Neural cell (in vitro differentiated cells): ENCODE results near the gene SLC22A3. TPM values are rescaled to one million over a fixed set of nuclear protein-coding genes. Genes with fewer than 3 reads are reported as not detected.

Experiments
- H2AFZ ChIP-seq: fragments of 200-600, 300-800 bp; sonication (generic), shearing (Covaris generic); 2 replicates; pipeline ENCODE4 v1.6.0; 2014; ENCODE audit warnings: low read depth, mild to moderate bottlenecking, antibody characterized with exemption, low read length, moderate library complexity
- H3F3A ChIP-seq: fragments of 200-600 bp; shearing (Covaris generic); 2 replicates; pipeline ENCODE4 v1.6.1; 2016; ENCODE audit warnings: mild to moderate bottlenecking, moderate library complexity, mixed read lengths, antibody characterized with exemption, low read length; ENCODE audit not compliant: insufficient read depth, poor library complexity, severe bottlenecking
- H3K27ac ChIP-seq: fragments of 200-600, 300-800 bp; sonication (generic), shearing (Covaris generic); 2 replicates; pipeline ENCODE4 v1.5.1; 2014; ENCODE audit warnings: mild to moderate bottlenecking, low read length, moderate library complexity
- H3K27me3 ChIP-seq: fragments of 300-800, 200-600 bp; sonication (generic), shearing (Covaris generic); 2 replicates; pipeline ENCODE4 v1.6.0; 2014; ENCODE audit warnings: mild to moderate bottlenecking, low read depth, low read length, moderate library complexity; ENCODE audit not compliant: insufficient read depth
- H3K36me3 ChIP-seq: fragments of 300-800, 200-600 bp; sonication (generic), shearing (Covaris generic); 2 replicates; pipeline ENCODE4 v1.5.1; 2014; ENCODE audit warnings: mild to moderate bottlenecking, antibody characterized with exemption, low read length, moderate library complexity; ENCODE audit not compliant: insufficient read depth
- H3K4me2 ChIP-seq: fragments of 300-800, 200-600 bp; sonication (generic), shearing (Covaris generic); 2 replicates; pipeline ENCODE4 v1.6.0; 2014; ENCODE audit warnings: mild to moderate bottlenecking, low read length
- H3K4me3 ChIP-seq: fragments of 300-800, 200-600 bp; sonication (generic), shearing (Covaris generic); 2 replicates; pipeline ENCODE4 v1.5.1; 2014; ENCODE audit warnings: mild to moderate bottlenecking, low read length, moderate library complexity
- H3K79me2 ChIP-seq: fragments of 200-600 bp; shearing (Covaris generic); replicated peaks from 2 replicates; pipeline ENCODE4 v1.6.0; 2014; ENCODE audit warnings: mild to moderate bottlenecking, low read length, moderate library complexity; ENCODE audit not compliant: insufficient read depth
- H3K9ac ChIP-seq: fragments of 300-800, 200-600 bp; sonication (generic), shearing (Covaris generic); 2 replicates; pipeline ENCODE4 v1.6.1; 2016; ENCODE audit warnings: mild to moderate bottlenecking, low read length, mixed read lengths
- H3K9me2 ChIP-seq: fragments of 200-600 bp; shearing (Covaris generic); 2 replicates; pipeline ENCODE4 v1.6.1; 2016; ENCODE audit warnings: mild to moderate bottlenecking, low read length, mixed read lengths; ENCODE audit not compliant: insufficient read depth
- H3K9me3 ChIP-seq: fragments of 200-600, 300-800 bp; sonication (generic), shearing (Covaris generic); 2 replicates; pipeline ENCODE4 v1.6.1; 2016; ENCODE audit warnings: mild to moderate bottlenecking, mixed run types, low read length, moderate library complexity, mixed read lengths
- H4K20me1 ChIP-seq: fragments of 200-600 bp; shearing (Covaris generic); 2 replicates; pipeline ENCODE4 v1.6.1; 2016; ENCODE audit warnings: mild to moderate bottlenecking, mixed run types; ENCODE audit not compliant: insufficient read depth
- EP300 ChIP-seq: fragments of 450-650 bp; conservative IDR thresholded peaks from 2 replicates; pipeline ENCODE4 v1.6.1; 2014; ENCODE audit warnings: antibody characterized with exemption, mild to moderate bottlenecking, moderate library complexity; ENCODE audit not compliant: poor library complexity, severe bottlenecking
- EZH2 ChIP-seq: fragments of 200-600, 300-800 bp; shearing (Covaris generic), sonication (generic); IDR thresholded peaks from 2 replicates; pipeline ENCODE4 v1.6.1; 2014; ENCODE audit warnings: antibody characterized with exemption, low read length, borderline replicate concordance, mild to moderate bottlenecking; ENCODE audit not compliant: insufficient read depth, poor library complexity, severe bottlenecking
- MXI1 ChIP-seq: fragments of 450-650 bp; conservative IDR thresholded peaks from 2 replicates; pipeline ENCODE4 v1.6.1; 2014; ENCODE audit warnings: antibody characterized with exemption, mild to moderate bottlenecking; ENCODE audit not compliant: poor library complexity, severe bottlenecking
- POLR2AphosphoS5 ChIP-seq: IDR thresholded peaks from 2 replicates; pipeline ENCODE4 v1.6.1; 2012
- RAD21 ChIP-seq: fragments of 450-650 bp; conservative IDR thresholded peaks from 2 replicates; pipeline ENCODE4 v1.6.1; 2014; ENCODE audit warnings: antibody characterized with exemption, mild to moderate bottlenecking, moderate library complexity
- REST ChIP-seq: IDR thresholded peaks from 2 replicates; pipeline ENCODE4 v1.6.1; 2012; ENCODE audit warnings: borderline replicate concordance
- SMC3 ChIP-seq: fragments of 450-650 bp; conservative IDR thresholded peaks from 2 replicates; pipeline ENCODE4 v1.6.1; 2014; ENCODE audit warnings: antibody characterized with exemption, mild to moderate bottlenecking, moderate library complexity; ENCODE audit not compliant: poor library complexity
- TAF1 ChIP-seq: IDR thresholded peaks from 2 replicates; pipeline ENCODE4 v1.6.1; 2012; ENCODE audit warnings: low read depth
- polyA plus RNA-seq: library from polyadenylated mRNA; depleted of rRNA; stranded (reverse); fragments of >200 nt; gene quantifications from 2 replicates; pipeline ENCODE4 v1.2.3, GENCODE V29; 2014
- TF ChIP-seq, protein P1 (sequence below): fragments of 450-650 bp; IDR thresholded peaks from 2 replicates; pipeline ENCODE4 v1.5.1; 2014; ENCODE audit warnings: antibody characterized with exemption, mild to moderate bottlenecking, moderate library complexity; ENCODE audit not compliant: poor library complexity, severe bottlenecking

SLC22A3 gene
- polyA plus RNA-seq, 1 donor from 2014 or later = not detected

GRCh38 chr6:160362556-160362955 lies 14.4 kb downstream of the SLC22A3 start:
- Histone ChIP-seq H3K9me2 (no peaks in the 10 kb centered on the region), H3K4me3 (no peak overlapping the region), H3K36me3 (no peaks in the 10 kb centered on the region), H3K27me3 (no peaks in the 10 kb centered on the region), H3K9me3 (no peaks in the 10 kb centered on the region), H3K4me2 (no peak overlapping the region), H4K20me1 (no peaks in the 10 kb centered on the region), H2AFZ (no peak overlapping the region), H3K27ac (no peak overlapping the region), H3K9ac (no peak overlapping the region), H3F3A (no peaks in the 10 kb centered on the region), H3K79me2 (no peaks in the 10 kb centered on the region)
- TF ChIP-seq EZH2 (no peak), EP300 (no peak), RAD21 (no peak), SMC3 (no peak), MXI1 (no peak), POLR2AphosphoS5 (no peak), TAF1 (no peak), REST (no peak)
- TF ChIP-seq, protein P1, sequence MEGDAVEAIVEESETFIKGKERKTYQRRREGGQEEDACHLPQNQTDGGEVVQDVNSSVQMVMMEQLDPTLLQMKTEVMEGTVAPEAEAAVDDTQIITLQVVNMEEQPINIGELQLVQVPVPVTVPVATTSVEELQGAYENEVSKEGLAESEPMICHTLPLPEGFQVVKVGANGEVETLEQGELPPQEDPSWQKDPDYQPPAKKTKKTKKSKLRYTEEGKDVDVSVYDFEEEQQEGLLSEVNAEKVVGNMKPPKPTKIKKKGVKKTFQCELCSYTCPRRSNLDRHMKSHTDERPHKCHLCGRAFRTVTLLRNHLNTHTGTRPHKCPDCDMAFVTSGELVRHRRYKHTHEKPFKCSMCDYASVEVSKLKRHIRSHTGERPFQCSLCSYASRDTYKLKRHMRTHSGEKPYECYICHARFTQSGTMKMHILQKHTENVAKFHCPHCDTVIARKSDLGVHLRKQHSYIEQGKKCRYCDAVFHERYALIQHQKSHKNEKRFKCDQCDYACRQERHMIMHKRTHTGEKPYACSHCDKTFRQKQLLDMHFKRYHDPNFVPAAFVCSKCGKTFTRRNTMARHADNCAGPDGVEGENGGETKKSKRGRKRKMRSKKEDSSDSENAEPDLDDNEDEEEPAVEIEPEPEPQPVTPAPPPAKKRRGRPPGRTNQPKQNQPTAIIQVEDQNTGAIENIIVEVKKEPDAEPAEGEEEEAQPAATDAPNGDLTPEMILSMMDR = no peak

GRCh38 chr6:160363016-160363996 lies 15.1 kb downstream of the SLC22A3 start:
- Histone ChIP-seq H3K9me3 (no peaks in the 10 kb centered on the region), H3F3A (no peaks in the 10 kb centered on the region), H3K9ac (no peak overlapping the region), H2AFZ (no peak overlapping the region), H3K4me3 (no peak overlapping the region), H3K27me3 (no peaks in the 10 kb centered on the region), H3K36me3 (no peaks in the 10 kb centered on the region), H4K20me1 (no peaks in the 10 kb centered on the region), H3K27ac (no peak overlapping the region), H3K4me2 (no peak overlapping the region), H3K9me2 (no peaks in the 10 kb centered on the region), H3K79me2 (no peaks in the 10 kb centered on the region)
- no peak for TF ChIP-seq POLR2AphosphoS5
- TF ChIP-seq EP300 = no peak
- no peak for TF ChIP-seq RAD21
- no peak for TF ChIP-seq REST
